Nephron progenitor cell (in vitro differentiated cells): Measurements from ENCODE around the gene ABLIM1.
A peak's percentile ranks its signal among the peaks of the same experiment; 100 is the strongest.

ENCODE experiments used
- DNase-seq: peaks from one replicate; pipeline ENCODE4 v3.0.0; 2021
- H3K27ac Mint-ChIP-seq: 2 replicates; pipeline ENCODE4 v1.8.0; 2021; ENCODE audit warnings: mild to moderate bottlenecking, moderate library complexity, mixed read lengths
- H3K27me3 Mint-ChIP-seq: 2 replicates; pipeline ENCODE4 v1.8.0; 2021; ENCODE audit warnings: mild to moderate bottlenecking, low read depth, mixed read lengths; ENCODE audit not compliant: poor library complexity
- H3K36me3 Mint-ChIP-seq: 2 replicates; pipeline ENCODE4 v1.8.0; 2021; ENCODE audit warnings: low read depth, mixed read lengths
- H3K4me1 Mint-ChIP-seq: 2 replicates; pipeline ENCODE4 v1.8.0; 2021; ENCODE audit warnings: mixed read lengths
- H3K4me3 Mint-ChIP-seq: 2 replicates; pipeline ENCODE4 v1.8.0; 2021; ENCODE audit warnings: mild to moderate bottlenecking, moderate library complexity, mixed read lengths
- H3K9me3 Mint-ChIP-seq: 2 replicates; pipeline ENCODE4 v1.8.0; 2021; ENCODE audit warnings: mild to moderate bottlenecking, moderate library complexity, mixed read lengths
- CTCF ChIP-seq: fragments of 200-600 bp; sonication (generic); IDR thresholded peaks from 2 replicates; pipeline ENCODE4 v1.5.0; 2021; ENCODE audit warnings: antibody characterized with exemption

The ABLIM1 gene

GRCh38 chr10:114402233-114402632 lies 255.8 kb downstream of the ABLIM1 start:
- H3K4me3 Mint-ChIP-seq: peak overlapping the region; percentile 91
- peaks cover 66% of the 10 kb centered on the region for H3K4me1 Mint-ChIP-seq
- no peaks in the 10 kb centered on the region for H3K36me3 Mint-ChIP-seq
- no peak overlapping the region for H3K27ac Mint-ChIP-seq
- TF ChIP-seq CTCF: no peak
- no peaks in the 10 kb centered on the region for H3K9me3 Mint-ChIP-seq
- no peak for DNase-seq
- peaks cover 23% of the 10 kb centered on the region for H3K27me3 Mint-ChIP-seq

- Mint-ChIP-seq H3K36me3 (no peaks in the 10 kb centered on the region), H3K27me3 (peaks cover 20% of the 10 kb centered on the region)
Observed at GRCh38 chr10:114401195-114401791, 256.8 kb downstream of the ABLIM1 start.

GRCh38 chr10:114400091-114400490 lies 258.0 kb downstream of the ABLIM1 start:
- H3K9me3 Mint-ChIP-seq: no peaks in the 10 kb centered on the region
- H3K36me3 Mint-ChIP-seq: no peaks in the 10 kb centered on the region
- no peak for TF ChIP-seq CTCF
- H3K27ac Mint-ChIP-seq: peak overlapping the region; percentile 16
- H3K27me3 Mint-ChIP-seq: peaks cover 8% of the 10 kb centered on the region
- no peak overlapping the region for H3K4me3 Mint-ChIP-seq
- H3K4me1 Mint-ChIP-seq: peaks cover 81% of the 10 kb centered on the region
- no peak for DNase-seq

More at GRCh38 chr10:114401195-114401791, 256.8 kb downstream of the ABLIM1 start:
- H3K9me3 Mint-ChIP-seq: no peaks in the 10 kb centered on the region
- no peak overlapping the region for H3K4me3 Mint-ChIP-seq
- DNase-seq: no peak
- H3K27ac Mint-ChIP-seq: no peak overlapping the region
- TF ChIP-seq CTCF: no peak
- peaks cover 76% of the 10 kb centered on the region for H3K4me1 Mint-ChIP-seq

- Mint-ChIP-seq H3K27me3 (peaks cover 3% of the 10 kb centered on the region), H3K36me3 (no peaks in the 10 kb centered on the region), H3K4me3 (no peak overlapping the region), H3K4me1 (peaks cover 84% of the 10 kb centered on the region), H3K27ac (no peak overlapping the region), H3K9me3 (no peaks in the 10 kb centered on the region)
- no peak for TF ChIP-seq CTCF
- DNase-seq: no peak
Observed at GRCh38 chr10:114399576-114399975, 258.5 kb downstream of the ABLIM1 start.

GRCh38 chr10:114398587-114399331 lies 259.3 kb downstream of the ABLIM1 start:
- Mint-ChIP-seq H3K36me3 (no peaks in the 10 kb centered on the region), H3K27me3 (peaks cover 3% of the 10 kb centered on the region), H3K27ac (no peak overlapping the region), H3K9me3 (no peaks in the 10 kb centered on the region), H3K4me3 (no peak overlapping the region), H3K4me1 (peaks cover 93% of the 10 kb centered on the region)
- DNase-seq: no peak
- TF ChIP-seq CTCF: no peak
